Measurements from ENCODE around the gene PGRMC1.

PGRMC1 gene

GRCh38 chrX:119229253-119229615 lies 6.9 kb upstream of the PGRMC1 start:
- TF ChIP-seq CTCF (IDR thresholded peaks at IDR 0.05; ENCODE audit: control insufficient read depth, insufficient read depth, low read depth, low read length, missing control alignments) = no peak
- no peak overlapping the region for H3K4me3 ChIP-seq (ENCODE audit: control insufficient read depth, low read depth, low read length)

GRCh38 chrX:119230850-119231249 lies 5.2 kb upstream of the PGRMC1 start:
- DNase-seq (ENCODE audit: low read depth) = no peak
- no peak overlapping the region for H3K4me3 ChIP-seq (ENCODE audit: control insufficient read depth, low read depth, low read length)
- no peak for TF ChIP-seq CTCF (IDR thresholded peaks at IDR 0.05; ENCODE audit: control insufficient read depth, insufficient read depth, low read depth, low read length, missing control alignments)

More at GRCh38 chrX:119229253-119229615, 6.9 kb upstream of the PGRMC1 start:
- no peak for DNase-seq (ENCODE audit: low read depth)

GRCh38 chrX:119231936-119232445 lies 4.1 kb upstream of the PGRMC1 start:
- no peak for DNase-seq (ENCODE audit: low read depth)
- TF ChIP-seq CTCF (IDR thresholded peaks at IDR 0.05; ENCODE audit: control insufficient read depth, insufficient read depth, low read depth, low read length, missing control alignments) = no peak
- H3K4me3 ChIP-seq (ENCODE audit: control insufficient read depth, low read depth, low read length) = no peak overlapping the region

- no peak overlapping the region for H3K4me3 ChIP-seq (ENCODE audit: control insufficient read depth, low read depth, low read length)
- no peak for DNase-seq (ENCODE audit: low read depth)
Measured at GRCh38 chrX:119235051-119235511, 1.0 kb upstream of the PGRMC1 start.

GRCh38 chrX:119236623-119237561 lies 807 bp downstream of the PGRMC1 start:
- no peak for DNase-seq (ENCODE audit: low read depth)
- peak overlapping the region; percentile 72 for H3K4me3 ChIP-seq (ENCODE audit: control insufficient read depth, low read depth, low read length)
- no peak for TF ChIP-seq CTCF (IDR thresholded peaks at IDR 0.05; ENCODE audit: control insufficient read depth, insufficient read depth, low read depth, low read length, missing control alignments)

More at GRCh38 chrX:119235051-119235511, 1.0 kb upstream of the PGRMC1 start:
- TF ChIP-seq CTCF (IDR thresholded peaks at IDR 0.05; ENCODE audit: control insufficient read depth, insufficient read depth, low read depth, low read length, missing control alignments) = no peak

- peak overlapping the region; percentile 72 for H3K4me3 ChIP-seq (ENCODE audit: control insufficient read depth, low read depth, low read length)
- TF ChIP-seq CTCF (IDR thresholded peaks at IDR 0.05; ENCODE audit: control insufficient read depth, insufficient read depth, low read depth, low read length, missing control alignments) = no peak
Measured at GRCh38 chrX:119237562-119237942, 1.5 kb downstream of the PGRMC1 start.

More at GRCh38 chrX:119237562-119237942, 1.5 kb downstream of the PGRMC1 start:
- DNase-seq (ENCODE audit: low read depth) = no peak

Measured in AG09309 (cell line).